Endothelial cell of umbilical vein (primary cell): ENCODE results near the gene KLHDC4. TPM values are rescaled to one million over a fixed set of nuclear protein-coding genes. Genes with fewer than 3 reads are reported as not detected.

Experiments used
- Bru-seq: library from RNA; stranded (reverse); fragments of 400-500 nt; gene quantifications from one replicate; lab custom pipeline; 2021; lab: Mats Ljungman, UMichigan
- BruChase-seq, 2 experiments: library from RNA; stranded (reverse); fragments of 400-500 nt; gene quantifications; one replicate each; lab custom pipeline; 2021; lab: Mats Ljungman, UMichigan
- BruUV-seq: library from RNA; stranded (reverse); fragments of 400-500 nt; replicated peaks from 2 replicates; lab custom pipeline; 2021; lab: Mats Ljungman, UMichigan
- CTCF ChIA-PET: fragments of 300-600, 350-600 bp; sonication (Branson Sonifier 250); formaldehyde crosslinking; loops from one replicate; lab custom pipeline; 2021; ENCODE audit warnings: antibody characterized with exemption, inconsistent platforms; lab: Charles Lee
- POLR2A ChIA-PET: fragments of 300-600, 350-600 bp; sonication (Branson Sonifier 250); formaldehyde crosslinking; loops from one replicate; lab custom pipeline; 2021; ENCODE audit warnings: antibody characterized with exemption, inconsistent platforms; lab: Charles Lee
- DNase-seq: peaks from one replicate; pipeline ENCODE4 v3.0.0-alpha.2; 2011; ENCODE audit warnings: low read depth, low spot score
- FAIRE-seq: peaks from 2 replicates; lab custom pipeline; 2011; peaks lifted over from hg19 to GRCh38; lab: Jason Lieb, UNC
- H2AFZ ChIP-seq: 2 replicates; pipeline ENCODE4 v1.6.0; 2012; ENCODE audit warnings: low read depth, low read length, control low read depth, inconsistent platforms
- H3K27ac ChIP-seq: 2 replicates; pipeline ENCODE4 v1.5.1; 2011; ENCODE audit warnings: low read depth, mild to moderate bottlenecking, control low read depth, low read length, moderate library complexity; ENCODE audit not compliant: insufficient read depth
- H3K27me3 ChIP-seq, 2 experiments: 2 replicates each; pipeline versions ENCODE4 v1.6.0 to v1.6.1; 2011; ENCODE audit warnings: low read length in 2 of 2, mixed read lengths in 1 of 2; ENCODE audit not compliant: control insufficient read depth in 2 of 2, insufficient read depth in 2 of 2
- H3K36me3 ChIP-seq, 2 experiments: 2 replicates in 1 of 2; 3 replicates in 1 of 2; pipeline ENCODE4 v1.5.1; 2011; ENCODE audit warnings: low read length in 2 of 2, mild to moderate bottlenecking in 1 of 2, moderate library complexity in 1 of 2; ENCODE audit not compliant: control insufficient read depth in 2 of 2, insufficient read depth in 2 of 2; ENCODE audit errors: extremely low read depth in 1 of 2
- H3K4me1 ChIP-seq: 3 replicates; pipeline ENCODE4 v1.5.1; 2011; ENCODE audit warnings: mild to moderate bottlenecking, low read length; ENCODE audit not compliant: control insufficient read depth, insufficient read depth; ENCODE audit errors: extremely low read depth
- H3K4me2 ChIP-seq: 2 replicates; pipeline ENCODE4 v1.6.1; 2011; ENCODE audit warnings: low read length, control low read depth, mixed read lengths; ENCODE audit not compliant: insufficient read depth
- H3K4me3 ChIP-seq, 3 experiments: fragments of 200-600 bp in 1 of 3; sonication (generic), shearing (Covaris generic) in 1 of 3; replicated peaks in 1 of 3; 2 replicates each; pipeline ENCODE4 v1.5.1; 2011 to 2016; ENCODE audit warnings: control low read depth in 3 of 3, low read length in 3 of 3, mild to moderate bottlenecking in 2 of 3, inconsistent platforms in 1 of 3, low read depth in 1 of 3, moderate library complexity in 1 of 3; ENCODE audit not compliant: insufficient read depth in 1 of 3
- H3K79me2 ChIP-seq: 2 replicates; pipeline ENCODE4 v1.6.0; 2012; ENCODE audit warnings: low read length, inconsistent platforms; ENCODE audit not compliant: control insufficient read depth, insufficient read depth
- H3K9ac ChIP-seq: replicated peaks from 2 replicates; pipeline ENCODE3; 2011; ENCODE audit warnings: low read length, control low read depth; ENCODE audit not compliant: insufficient read depth; ENCODE audit errors: extremely low read depth
- H3K9me1 ChIP-seq: replicated peaks from 3 replicates; pipeline ENCODE4 v1.6.0; 2011; ENCODE audit warnings: mild to moderate bottlenecking, low read length; ENCODE audit not compliant: control insufficient read depth, insufficient read depth; ENCODE audit errors: extremely low read depth
- H3K9me3 ChIP-seq: replicated peaks from 2 replicates; pipeline ENCODE4 v1.5.1; 2012; ENCODE audit warnings: low read length, inconsistent platforms; ENCODE audit not compliant: control insufficient read depth, insufficient read depth
- H4K20me1 ChIP-seq: replicated peaks from 2 replicates; pipeline ENCODE3; 2011; ENCODE audit warnings: mild to moderate bottlenecking, low read length; ENCODE audit not compliant: control insufficient read depth, insufficient read depth; ENCODE audit errors: extremely low read depth
- FOS ChIP-seq: IDR thresholded peaks from 2 replicates; pipeline ENCODE4 v1.6.1; 2011; ENCODE audit warnings: mild to moderate bottlenecking, low read length, moderate library complexity, borderline replicate concordance; ENCODE audit not compliant: insufficient read depth
- MAX ChIP-seq: IDR thresholded peaks from 2 replicates; pipeline ENCODE4 v1.6.1; 2011; ENCODE audit not compliant: insufficient read depth, insufficient read length
- POLR2A ChIP-seq: IDR thresholded peaks from 2 replicates; pipeline ENCODE4 v1.6.1; 2012; ENCODE audit warnings: low read depth, mild to moderate bottlenecking, control low read depth, low read length
- POLR2AphosphoS5 ChIP-seq: IDR thresholded peaks from 2 replicates; pipeline ENCODE4 v1.6.1; 2012; ENCODE audit warnings: low read depth, mild to moderate bottlenecking, control low read depth, low read length, moderate library complexity; ENCODE audit not compliant: insufficient read depth
- dilution Hi-C: fragments of 300-500 bp; cut with MboI; formaldehyde crosslinking; loops from one replicate; pipeline ENCODE4 v1.15.0; 2019; ENCODE audit warnings: low sequenced_read_pairs; ENCODE audit not compliant: extremely low pct_ligation_motif_present
- intact Hi-C: fragments of 100-400 bp; cut with micrococcal nuclease; formaldehyde crosslinking; loops from one replicate; pipeline ENCODE4 v1.10.0; 2022
- long read RNA-seq: library from polyadenylated mRNA; stranded (forward); transcript quantifications from one replicate; pipeline ENCODE4 v2.0.0, GENCODE V29; 2021
- polyA minus RNA-seq, 3 experiments: library from RNA; depleted of rRNA, polyadenylated mRNA; stranded (reverse); fragments of >200 nt; gene quantifications; 1 replicate in 1 of 3; 2 replicates in 2 of 3; pipeline ENCODE4 v1.2.3, GENCODE V29; 2011
- polyA plus RNA-seq, 4 experiments: library from polyadenylated mRNA; depleted of rRNA in 3 of 4; stranded (reverse) in 3 of 4; unstranded in 1 of 4; fragments of >200 nt; gene quantifications; 2 replicates each; pipeline versions ENCODE4 v1.2.1 to v1.2.3, GENCODE V29; 2011 to 2012; ENCODE audit warnings: missing spikeins in 1 of 4
- total RNA-seq: library from RNA; stranded (reverse); gene quantifications from 2 replicates; pipeline ENCODE4 v1.2.3, GENCODE V29; 2021

The KLHDC4 gene
- total RNA-seq = 46.2 and 46.7 TPM in 2 replicates
- polyA plus RNA-seq = 24.7 and 25.9 TPM in 2 replicates
- polyA plus RNA-seq (2011; cell fraction: cytosol; rRNA removed) = 21.3 and 24.8 TPM in 2 replicates
- 107 and 108 TPM in 2 replicates for polyA plus RNA-seq (2011; cell fraction: nucleus; rRNA removed)
- 27.8 and 31.8 TPM in 2 replicates for polyA plus RNA-seq (2012)
- polyA minus RNA-seq = 26.7 and 37.8 TPM in 2 replicates
- 21.0 TPM for polyA minus RNA-seq (2011; cell fraction: cytosol; rRNA and poly(A)+ RNA removed)
- polyA minus RNA-seq (2011; cell fraction: nucleus; rRNA and poly(A)+ RNA removed) = 46.8 and 65.8 TPM in 2 replicates
- percentile 64 among the genes with signal in this experiment for Bru-seq, nascent RNA
- BruChase-seq, experiment 1, labeled RNA remaining after a 6-hour chase = percentile 81 among the genes with signal in this experiment
- percentile 77 among the genes with signal in this experiment for BruChase-seq, experiment 2, labeled RNA remaining after a 2-hour chase
- long read RNA-seq, full-length matches to known transcripts = 16 of 32 reads
- long read RNA-seq, partial matches to known transcripts = 7 of 32 reads
- long read RNA-seq, other reads (novel, unspliced or antisense) = 9 of 32 reads

DNA sequence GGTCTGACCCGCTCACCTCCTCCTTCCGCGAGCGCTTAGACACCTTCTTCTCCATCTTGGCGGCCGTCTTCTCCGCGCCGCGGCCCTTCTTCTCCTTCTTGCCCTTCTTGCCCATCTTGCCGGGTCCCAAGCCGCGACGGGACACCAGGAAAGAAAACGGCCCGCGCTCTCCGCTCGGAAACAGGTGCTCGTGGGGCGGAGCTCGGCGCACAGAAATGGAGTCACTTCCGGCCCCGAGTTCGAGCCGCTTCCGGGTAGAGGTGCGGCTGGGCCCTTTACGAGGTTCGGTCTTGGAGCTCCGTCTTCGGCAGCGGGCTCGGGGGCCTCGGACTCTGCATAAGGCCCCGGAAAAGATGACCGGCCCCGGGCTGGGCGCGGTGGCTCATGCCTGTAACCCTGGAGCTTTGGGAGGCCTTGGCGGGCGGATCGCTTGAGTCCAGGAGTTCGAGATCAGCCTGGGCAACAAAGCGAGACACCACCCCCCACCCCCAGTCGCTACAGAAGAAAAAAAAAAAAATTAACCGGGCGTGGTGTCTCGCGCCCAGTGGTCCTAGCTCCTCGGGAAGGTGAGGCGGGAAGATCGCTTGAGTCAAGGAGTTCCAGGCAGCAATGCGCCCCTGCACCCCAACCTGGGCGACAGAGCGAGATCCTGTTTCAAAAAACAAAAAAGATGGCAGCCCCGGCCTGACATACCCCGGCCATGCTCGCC lies at the start of gene KLHDC4:
Gene KLHDC4 (minus strand): TSS at position 211 of the 709 bp plus-strand sequence. CDS start 96 bp downstream, at position 115.
- TSS peak; percentile 93 for BruUV-seq
- H4K20me1 ChIP-seq = no peaks in the 10 kb centered on the region
- peaks cover 31% of the 10 kb centered on the region for H3K79me2 ChIP-seq
- peak within 1 kb of the TSS; percentile 92 for H3K9ac ChIP-seq
- peak; percentile 83 for FAIRE-seq
- dilution Hi-C loops = no loop called here
- peak; percentile 82 for TF ChIP-seq POLR2AphosphoS5
- no peak for TF ChIP-seq FOS
- peak; percentile 48 for TF ChIP-seq MAX
- peak; percentile 87 for TF ChIP-seq POLR2A
- H3K9me1 ChIP-seq = no peaks in the 10 kb centered on the region
- DNase-seq = peak; percentile 86
- peak within 1 kb of the TSS; percentile 92 for H3K27ac ChIP-seq
- peaks cover 3 to 7% of the 10 kb centered on the region in 2 experiments for H3K36me3 ChIP-seq
- H3K4me1 ChIP-seq = peaks cover 8% of the 10 kb centered on the region
- peak within 1 kb of the TSS; percentile 80 for H3K4me2 ChIP-seq
- H2AFZ ChIP-seq = peak within 1 kb of the TSS; percentile 90
- intact Hi-C loops = loop anchor here (5.0 to 10.0 kb wide), 2 partner anchors 129 to 361 kb away; no protein-coding TSS in a partner anchor
- H3K9me3 ChIP-seq = no peaks in the 10 kb centered on the region
- H3K27me3 ChIP-seq = no peaks in the 10 kb centered on the region
- POLR2A ChIA-PET = interaction anchor here (1.0 to 1.1 kb wide), 3 partner anchors 13 to 102 kb away, joined by 3 to 5 read pairs (median 3); no protein-coding TSS in a partner anchor
- CTCF ChIA-PET = interaction anchor here (1.7 to 5.8 kb wide), 4 partner anchors 13 to 178 kb away, joined by 5 to 198 read pairs (median 34); partner anchors contain the start of gene SLC7A5
- H3K4me3 ChIP-seq = peak within 1 kb of the TSS; percentile 55 to 82 (median 78)
